KMS-11 (cell line): ENCODE measurements around the gene TMEM176B.

Experiments used
- H2AFZ ChIP-seq: fragments of 200-600 bp; sonication (generic); 2 replicates; pipeline ENCODE4 v1.6.1; 2016; ENCODE audit warnings: antibody characterized with exemption, mixed run types, low read depth
- H3K27ac ChIP-seq: fragments of 200-600 bp; sonication (generic); 2 replicates; pipeline ENCODE4 v1.6.1; 2016; ENCODE audit warnings: mild to moderate bottlenecking, mixed run types
- H3K27me3 ChIP-seq: fragments of 200-600 bp; sonication (generic); 2 replicates; pipeline ENCODE4 v1.6.1; 2017; ENCODE audit warnings: mild to moderate bottlenecking, low read depth, mixed run types, moderate library complexity; ENCODE audit not compliant: insufficient read depth
- H3K36me3 ChIP-seq: fragments of 200-600 bp; sonication (generic); 2 replicates; pipeline ENCODE4 v1.6.1; 2017; ENCODE audit warnings: mild to moderate bottlenecking, mixed run types; ENCODE audit not compliant: insufficient read depth
- H3K4me1 ChIP-seq: fragments of 200-600 bp; sonication (generic); 2 replicates; pipeline ENCODE4 v1.6.1; 2016; ENCODE audit warnings: mild to moderate bottlenecking, low read depth, mixed run types; ENCODE audit not compliant: poor library complexity, severe bottlenecking
- H3K4me2 ChIP-seq: fragments of 200-600 bp; sonication (generic); 2 replicates; pipeline ENCODE4 v1.7.0; 2016; ENCODE audit warnings: mild to moderate bottlenecking, mixed run types
- H3K4me3 ChIP-seq: fragments of 200-600 bp; sonication (generic); IDR thresholded peaks from 2 replicates; pipeline ENCODE4 v1.6.1; 2017; ENCODE audit warnings: low read depth, low read length, mixed read lengths; ENCODE audit not compliant: insufficient read depth
- H3K79me2 ChIP-seq: fragments of 200-600 bp; sonication (generic); 2 replicates; pipeline ENCODE4 v1.6.1; 2016; ENCODE audit warnings: low read depth, mixed run types; ENCODE audit not compliant: insufficient read depth
- H3K9ac ChIP-seq: fragments of 200-600 bp; sonication (generic); 2 replicates; pipeline ENCODE4 v1.6.1; 2016; ENCODE audit warnings: mild to moderate bottlenecking, mixed run types
- H4K20me1 ChIP-seq: fragments of 200-600 bp; sonication (generic); 2 replicates; pipeline ENCODE4 v1.6.1; 2016; ENCODE audit warnings: mild to moderate bottlenecking, mixed run types; ENCODE audit not compliant: insufficient read depth
- CTCF ChIP-seq: fragments of 200-600 bp; sonication (generic); conservative IDR thresholded peaks from 2 replicates; pipeline ENCODE4 v1.6.1; 2017; ENCODE audit warnings: low read depth, mild to moderate bottlenecking, antibody characterized with exemption, low read length, moderate library complexity, mixed read lengths

Gene TMEM176B

GRCh38 chr7:150799741-150800580 lies at the start of gene TMEM176B:
Gene TMEM176B, minus strand, starts transcription at chr7:150800364. Its CDS starts 3,795 bp downstream, at chr7:150796569.
- no peak within 1 kb of the TSS for H2AFZ ChIP-seq
- no peak within 1 kb of the TSS for H3K4me3 ChIP-seq
- no peak within 1 kb of the TSS for H3K4me2 ChIP-seq
- H3K4me1 ChIP-seq, result no peaks in the 10 kb centered on the region
- TF ChIP-seq CTCF, result no peak
- no peak within 1 kb of the TSS for H3K27ac ChIP-seq
- H4K20me1 ChIP-seq, result no peaks in the 10 kb centered on the region
- no peaks in the 10 kb centered on the region for H3K79me2 ChIP-seq
- no peak within 1 kb of the TSS for H3K9ac ChIP-seq
- no peaks in the 10 kb centered on the region for H3K36me3 ChIP-seq
- no peaks in the 10 kb centered on the region for H3K27me3 ChIP-seq

GRCh38 chr7:150849204-150849775 lies 49.1 kb upstream of the TMEM176B start:
- H3K27me3 ChIP-seq, result no peaks in the 10 kb centered on the region

GRCh38 chr7:150848561-150849115 lies 48.5 kb upstream of the TMEM176B start:
- Histone ChIP-seq H4K20me1 (no peaks in the 10 kb centered on the region), H3K79me2 (no peaks in the 10 kb centered on the region), H3K4me2 (no peak overlapping the region), H3K27me3 (no peaks in the 10 kb centered on the region), H3K4me1 (no peaks in the 10 kb centered on the region), H3K9ac (no peak overlapping the region), H2AFZ (no peak overlapping the region), H3K4me3 (no peak overlapping the region), H3K36me3 (no peaks in the 10 kb centered on the region), H3K27ac (no peak overlapping the region)
- no peak for TF ChIP-seq CTCF

More at GRCh38 chr7:150849204-150849775, 49.1 kb upstream of the TMEM176B start:
- TF ChIP-seq CTCF, result no peak
- H3K9ac ChIP-seq, result no peak overlapping the region
- H3K36me3 ChIP-seq, result no peaks in the 10 kb centered on the region
- H3K4me3 ChIP-seq, result no peak overlapping the region
- H3K4me2 ChIP-seq, result no peak overlapping the region
- no peaks in the 10 kb centered on the region for H3K79me2 ChIP-seq
- no peaks in the 10 kb centered on the region for H4K20me1 ChIP-seq
- no peak overlapping the region for H2AFZ ChIP-seq
- no peak overlapping the region for H3K27ac ChIP-seq
- no peaks in the 10 kb centered on the region for H3K4me1 ChIP-seq

GRCh38 chr7:150848111-150848510 lies 47.9 kb upstream of the TMEM176B start:
- H3K4me3 ChIP-seq, result no peak overlapping the region
- H3K79me2 ChIP-seq, result no peaks in the 10 kb centered on the region
- no peak overlapping the region for H3K4me2 ChIP-seq
- H2AFZ ChIP-seq, result no peak overlapping the region
- H3K4me1 ChIP-seq, result no peaks in the 10 kb centered on the region
- H3K27ac ChIP-seq, result no peak overlapping the region
- no peaks in the 10 kb centered on the region for H4K20me1 ChIP-seq
- H3K27me3 ChIP-seq, result no peaks in the 10 kb centered on the region
- H3K9ac ChIP-seq, result no peak overlapping the region
- H3K36me3 ChIP-seq, result no peaks in the 10 kb centered on the region
- no peak for TF ChIP-seq CTCF
